HG03175 (cell line): ENCODE data around the gene STX1A.
"Not testable (repeated sequence)": the region's sequence is repeated elsewhere in the genome, so short reads cannot be mapped to it uniquely, and the experiment has no call there.

Experiments used
- ATAC-seq: cut with Tn5 transposase; IDR thresholded peaks from one replicate; pipeline ENCODE4 v1.9.1; 2021; ENCODE audit warnings: mild to moderate bottlenecking, moderate library complexity; ENCODE audit not compliant: unreplicated experiment

STX1A gene

GRCh38 chr7:73655309-73655708, 64.2 kb downstream of the STX1A start:
- not testable (repeated sequence) for ATAC-seq

- no peak for ATAC-seq
These were observed 66.9 kb downstream of the STX1A start for GRCh38 chr7:73652541-73652949.

- ATAC-seq, result no peak
These were observed 68.9 kb downstream of the STX1A start for GRCh38 chr7:73650524-73650923.

- no peak for ATAC-seq
These were observed 69.9 kb downstream of the STX1A start for GRCh38 chr7:73649576-73649975.
